Calu3 (cell line): Measurements from ENCODE around the gene STK16. TPM values are rescaled to one million over a fixed set of nuclear protein-coding genes. Genes with fewer than 3 reads are reported as not detected.

Source experiments
- BruUV-seq: library from RNA; stranded (reverse); fragments of 400-500 nt; replicated peaks from 2 replicates; lab custom pipeline; 2021; lab: Mats Ljungman, UMichigan
- CTCF ChIA-PET: fragments of 300-600 bp; sonication (Branson Sonifier 250); formaldehyde crosslinking; loops from one replicate; lab custom pipeline; 2022; ENCODE audit warnings: antibody characterized with exemption; lab: Charles Lee
- DNase-seq: peaks from one replicate; pipeline ENCODE4 v3.0.0; 2022
- H3K27ac Mint-ChIP-seq: one replicate; pipeline ENCODE4 v1.8.0; 2022; ENCODE audit warnings: mixed read lengths; ENCODE audit not compliant: unreplicated experiment
- H3K27me3 Mint-ChIP-seq: one replicate; pipeline ENCODE4 v1.8.0; 2022; ENCODE audit warnings: mixed read lengths; ENCODE audit not compliant: unreplicated experiment
- H3K36me3 Mint-ChIP-seq: one replicate; pipeline ENCODE4 v1.8.0; 2022; ENCODE audit warnings: mild to moderate bottlenecking, moderate library complexity, mixed read lengths; ENCODE audit not compliant: insufficient read depth, unreplicated experiment
- H3K4me1 Mint-ChIP-seq: one replicate; pipeline ENCODE4 v1.8.0; 2022; ENCODE audit warnings: mild to moderate bottlenecking, low read depth, mixed read lengths; ENCODE audit not compliant: unreplicated experiment
- H3K4me3 Mint-ChIP-seq: one replicate; pipeline ENCODE4 v1.8.0; 2022; ENCODE audit warnings: mild to moderate bottlenecking, low read depth, moderate library complexity, mixed read lengths; ENCODE audit not compliant: unreplicated experiment
- H3K9me3 Mint-ChIP-seq: one replicate; pipeline ENCODE4 v1.8.0; 2022; ENCODE audit warnings: low read depth, mixed read lengths; ENCODE audit not compliant: unreplicated experiment
- CTCF ChIP-seq: fragments of 200-600 bp; IDR thresholded peaks from one replicate; pipeline ENCODE4 v1.8.0; 2022; ENCODE audit warnings: antibody characterized with exemption; ENCODE audit not compliant: unreplicated experiment
- intact Hi-C: fragments of 100-400 bp; cut with micrococcal nuclease; formaldehyde crosslinking; loops from one replicate; pipeline ENCODE4 v1.10.0; 2022; ENCODE audit not compliant: unreplicated experiment
- total RNA-seq: library from RNA; stranded (reverse); gene quantifications from 2 replicates; pipeline ENCODE4 v1.2.3, GENCODE V29; 2022

The STK16 gene
- total RNA-seq, 1 experiment from 2014 or later = 26.7 TPM

- H3K4me1 Mint-ChIP-seq = peaks cover 18% of the 10 kb centered on the region
- peaks cover 66% of the 10 kb centered on the region for H3K36me3 Mint-ChIP-seq
- no peak for DNase-seq
- no peaks in the 10 kb centered on the region for H3K27me3 Mint-ChIP-seq
- CTCF ChIA-PET = interaction anchor here (0.6 kb wide), 2 partner anchors 116 to 202 kb away, joined by 3 to 4 read pairs; no protein-coding TSS in a partner anchor
- no peak overlapping the region for H3K27ac Mint-ChIP-seq
- intact Hi-C loops = no loop called here
- H3K9me3 Mint-ChIP-seq = no peaks in the 10 kb centered on the region
- no peak overlapping the region for H3K4me3 Mint-ChIP-seq
- no TSS peak for BruUV-seq
- TF ChIP-seq CTCF = no peak
Measured at GRCh38 chr2:219220652-219221402, 24.5 kb upstream of the STK16 start.

DNA sequence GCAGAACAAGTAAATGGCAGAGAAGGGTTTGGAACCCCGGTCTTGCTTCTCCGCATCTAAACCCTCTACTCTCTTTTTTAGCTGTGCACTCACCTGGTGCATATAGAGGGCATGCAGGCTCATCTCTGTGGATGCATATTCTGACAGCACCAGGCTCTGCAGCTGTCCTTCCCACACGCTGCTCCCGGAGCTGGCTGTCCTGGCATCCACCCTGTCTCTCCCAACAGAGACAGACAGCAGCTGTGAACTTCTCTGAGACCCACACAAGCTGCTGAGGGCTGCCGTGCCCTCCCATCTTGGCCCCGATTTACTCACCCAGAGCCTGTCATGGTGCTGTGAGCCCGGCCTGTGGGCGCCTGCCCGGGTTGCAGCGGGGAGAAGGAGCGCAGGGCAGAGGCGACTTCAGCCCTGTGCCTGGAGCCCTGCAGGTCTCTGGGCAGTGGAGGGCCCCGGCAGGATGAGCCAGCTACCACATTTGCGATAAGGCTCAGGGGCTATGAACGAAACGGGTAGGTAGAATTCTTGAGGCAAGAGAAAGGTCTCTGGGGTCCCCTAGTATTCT, 23.2 kb upstream of the STK16 start:
- H3K4me3 Mint-ChIP-seq = no peak overlapping the region
- peaks cover 11% of the 10 kb centered on the region for H3K4me1 Mint-ChIP-seq
- CTCF ChIA-PET = interaction anchor here (1.1 kb wide), 1 partner anchor 23 kb away, joined by 3 read pairs; the partner anchor contains the start of genes GLB1L and STK16
- H3K27me3 Mint-ChIP-seq = no peaks in the 10 kb centered on the region
- H3K9me3 Mint-ChIP-seq = no peaks in the 10 kb centered on the region
- peaks cover 63% of the 10 kb centered on the region for H3K36me3 Mint-ChIP-seq
- intact Hi-C loops = no loop called here
- TF ChIP-seq CTCF = no peak
- DNase-seq = no peak
- no peak overlapping the region for H3K27ac Mint-ChIP-seq
- BruUV-seq = no TSS peak

DNA sequence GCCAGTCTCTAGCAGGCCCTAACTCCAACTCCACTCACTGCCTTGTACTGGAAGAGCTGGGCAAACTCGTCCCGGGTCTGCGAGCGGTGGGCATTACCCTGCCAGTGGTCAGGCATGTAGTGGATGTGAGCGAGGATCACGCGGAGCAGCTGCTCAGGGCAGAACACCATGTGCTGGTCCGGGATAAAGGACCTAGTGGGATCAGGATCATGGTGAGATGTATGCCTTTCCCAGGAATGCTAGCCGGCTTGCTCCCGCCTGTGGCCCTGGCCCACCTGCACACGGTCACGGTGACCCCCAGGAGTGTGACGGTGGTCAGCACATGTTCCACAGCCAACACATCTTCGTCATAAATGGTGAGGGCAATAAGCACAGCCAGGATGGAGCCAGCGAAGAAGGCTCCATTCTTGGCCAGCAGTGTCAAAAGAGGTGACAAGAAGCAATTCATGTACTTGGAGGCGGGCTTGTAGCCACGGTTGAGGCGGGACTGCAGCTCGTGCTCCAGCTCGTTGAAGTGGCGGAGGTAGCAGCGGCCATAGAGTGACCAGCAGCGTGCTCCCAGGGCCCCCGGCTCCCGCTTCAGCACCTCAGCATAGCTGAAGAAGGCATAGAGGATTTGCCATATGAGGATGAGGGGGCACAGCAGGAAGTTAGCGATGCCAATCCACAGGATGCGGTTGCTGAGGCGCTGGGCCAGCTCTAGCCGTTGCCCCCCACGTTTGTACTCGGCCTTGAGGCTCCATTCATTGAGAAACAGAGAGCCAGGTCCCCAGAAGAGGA, 21.3 kb upstream of the STK16 start:
- CTCF ChIA-PET = interaction anchor here (0.5 kb wide), 1 partner anchor 49 kb away, joined by 4 read pairs; no protein-coding TSS in a partner anchor
- peaks cover 52% of the 10 kb centered on the region for H3K36me3 Mint-ChIP-seq
- H3K4me3 Mint-ChIP-seq = no peak overlapping the region
- H3K9me3 Mint-ChIP-seq = no peaks in the 10 kb centered on the region
- no peak for DNase-seq
- no peaks in the 10 kb centered on the region for H3K4me1 Mint-ChIP-seq
- TF ChIP-seq CTCF = no peak
- no TSS peak for BruUV-seq
- no peaks in the 10 kb centered on the region for H3K27me3 Mint-ChIP-seq
- intact Hi-C loops = no loop called here
- H3K27ac Mint-ChIP-seq = no peak overlapping the region

DNA sequence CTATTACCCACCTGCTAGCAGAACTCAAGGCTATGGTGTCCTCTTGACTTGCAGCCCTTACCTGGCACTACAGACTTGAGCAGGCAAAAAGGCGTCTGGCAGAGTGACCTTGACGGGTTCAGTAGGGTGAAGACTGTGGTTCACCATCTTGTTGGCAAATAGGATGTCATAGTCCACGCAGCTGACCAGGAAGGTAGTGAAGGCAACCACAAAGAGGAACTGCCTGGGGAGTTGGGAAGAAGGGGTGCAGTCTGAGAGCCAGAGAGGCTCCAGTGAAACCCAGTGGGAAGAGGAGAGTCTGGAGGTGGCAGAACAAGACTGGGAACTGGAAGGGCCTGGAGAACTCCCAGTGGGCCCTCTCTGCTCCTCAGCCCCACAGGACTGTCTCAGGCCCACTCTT, 19.9 kb upstream of the STK16 start:
- Mint-ChIP-seq H3K27ac (no peak overlapping the region), H3K4me3 (no peak overlapping the region), H3K27me3 (no peaks in the 10 kb centered on the region), H3K36me3 (peaks cover 52% of the 10 kb centered on the region), H3K4me1 (no peaks in the 10 kb centered on the region), H3K9me3 (no peaks in the 10 kb centered on the region)
- CTCF ChIA-PET = no interaction called here
- no TSS peak for BruUV-seq
- intact Hi-C loops = no loop called here
- no peak for DNase-seq
- TF ChIP-seq CTCF = no peak
